Measurements from ENCODE around the gene PPM1H.

DNA sequence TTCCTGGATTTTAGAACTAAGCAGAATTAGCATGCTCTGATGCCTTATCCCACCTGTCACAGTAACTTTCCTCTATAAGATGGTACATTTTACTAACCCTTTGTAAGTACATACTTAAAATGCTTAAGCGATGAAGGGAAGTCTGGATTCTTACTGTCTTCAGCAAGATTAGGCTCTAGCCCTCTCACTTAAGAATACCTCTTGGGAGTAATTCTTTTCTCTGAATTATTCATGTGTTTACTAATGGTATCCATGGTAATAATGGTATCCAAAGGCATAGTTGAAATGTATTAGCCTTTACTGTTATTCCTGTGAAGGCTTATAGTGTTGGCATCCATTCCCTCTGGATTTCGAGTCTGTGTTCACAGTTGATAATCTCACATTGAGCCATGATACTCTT is 291.5 kb downstream of the PPM1H start:
- TF ChIP-seq POLR2AphosphoS5 (IDR thresholded peaks at IDR 0.05) (no peak), POLR2A (IDR thresholded peaks at IDR 0.05) (no peak), EP300 (IDR thresholded peaks at IDR 0.05) (no peak)
- TF ChIP-seq, protein P1, sequence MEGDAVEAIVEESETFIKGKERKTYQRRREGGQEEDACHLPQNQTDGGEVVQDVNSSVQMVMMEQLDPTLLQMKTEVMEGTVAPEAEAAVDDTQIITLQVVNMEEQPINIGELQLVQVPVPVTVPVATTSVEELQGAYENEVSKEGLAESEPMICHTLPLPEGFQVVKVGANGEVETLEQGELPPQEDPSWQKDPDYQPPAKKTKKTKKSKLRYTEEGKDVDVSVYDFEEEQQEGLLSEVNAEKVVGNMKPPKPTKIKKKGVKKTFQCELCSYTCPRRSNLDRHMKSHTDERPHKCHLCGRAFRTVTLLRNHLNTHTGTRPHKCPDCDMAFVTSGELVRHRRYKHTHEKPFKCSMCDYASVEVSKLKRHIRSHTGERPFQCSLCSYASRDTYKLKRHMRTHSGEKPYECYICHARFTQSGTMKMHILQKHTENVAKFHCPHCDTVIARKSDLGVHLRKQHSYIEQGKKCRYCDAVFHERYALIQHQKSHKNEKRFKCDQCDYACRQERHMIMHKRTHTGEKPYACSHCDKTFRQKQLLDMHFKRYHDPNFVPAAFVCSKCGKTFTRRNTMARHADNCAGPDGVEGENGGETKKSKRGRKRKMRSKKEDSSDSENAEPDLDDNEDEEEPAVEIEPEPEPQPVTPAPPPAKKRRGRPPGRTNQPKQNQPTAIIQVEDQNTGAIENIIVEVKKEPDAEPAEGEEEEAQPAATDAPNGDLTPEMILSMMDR (IDR thresholded peaks at IDR 0.05), result no peak

Data from sigmoid colon (tissue), 4 donors.